Sigmoid colon (tissue), 4 donors: ENCODE results near the gene ATXN3.

ENCODE experiments used
- CTCF ChIP-seq, 4 experiments: fragments of 450-650 bp in 3 of 4; fragments of 200-600 bp in 1 of 4; IDR thresholded peaks; one replicate each; pipeline ENCODE4 v1.5.1; 2016 to 2019; ENCODE audit warnings: antibody characterized with exemption in 4 of 4, mild to moderate bottlenecking in 3 of 4, moderate library complexity in 2 of 4
- POLR2A ChIP-seq, 2 donors: fragments of 450-650 bp; IDR thresholded peaks; one replicate each; pipeline ENCODE4 v1.6.1; 2016; ENCODE audit warnings: antibody characterized with exemption in 2 of 2, mild to moderate bottlenecking in 2 of 2, moderate library complexity in 2 of 2
- POLR2AphosphoS5 ChIP-seq, 4 donors: sonication (generic); formaldehyde crosslinking; IDR thresholded peaks; one replicate each; pipeline ENCODE4 v1.6.1; 2017; ENCODE audit warnings: antibody characterized with exemption in 4 of 4

GRCh38 chr14:92010644-92011043 lies 95.7 kb downstream of the ATXN3 start:
- TF ChIP-seq POLR2A (IDR thresholded peaks at IDR 0.05) (no peak), CTCF (IDR thresholded peaks at IDR 0.05) (no peak), POLR2AphosphoS5 (IDR thresholded peaks at IDR 0.05) (no peak)
